Fibroblast of pulmonary artery (primary cell): Measurements from ENCODE around the gene MICU1.
"Not testable (repeated sequence)": the region's sequence is repeated elsewhere in the genome, so short reads cannot be mapped to it uniquely, and the experiment has no call there.

Experiments used
- DNase-seq: peaks from one replicate; pipeline ENCODE4 v3.0.0-alpha.2; 2010; ENCODE audit warnings: low read depth
- H3K4me3 ChIP-seq: replicated peaks from 2 replicates; pipeline ENCODE4 v1.5.1; 2011; ENCODE audit warnings: low read depth, mild to moderate bottlenecking, control low read depth, low read length, moderate library complexity
- CTCF ChIP-seq: IDR thresholded peaks from 2 replicates; pipeline ENCODE4 v1.5.1; 2011; ENCODE audit warnings: mild to moderate bottlenecking, control low read depth, low read length, inconsistent platforms; ENCODE audit errors: missing control alignments

MICU1 gene

GRCh38 chr10:72660220-72660619 lies 34.3 kb upstream of the MICU1 start:
- DNase-seq = no peak
- TF ChIP-seq CTCF = no peak
- H3K4me3 ChIP-seq = no peak overlapping the region

GRCh38 chr10:72659694-72660093 lies 33.8 kb upstream of the MICU1 start:
- no peak for DNase-seq
- TF ChIP-seq CTCF = no peak
- no peak overlapping the region for H3K4me3 ChIP-seq

GRCh38 chr10:72658696-72659400 lies 33.0 kb upstream of the MICU1 start:
- no peak for TF ChIP-seq CTCF
- no peak overlapping the region for H3K4me3 ChIP-seq
- DNase-seq = no peak

DNA sequence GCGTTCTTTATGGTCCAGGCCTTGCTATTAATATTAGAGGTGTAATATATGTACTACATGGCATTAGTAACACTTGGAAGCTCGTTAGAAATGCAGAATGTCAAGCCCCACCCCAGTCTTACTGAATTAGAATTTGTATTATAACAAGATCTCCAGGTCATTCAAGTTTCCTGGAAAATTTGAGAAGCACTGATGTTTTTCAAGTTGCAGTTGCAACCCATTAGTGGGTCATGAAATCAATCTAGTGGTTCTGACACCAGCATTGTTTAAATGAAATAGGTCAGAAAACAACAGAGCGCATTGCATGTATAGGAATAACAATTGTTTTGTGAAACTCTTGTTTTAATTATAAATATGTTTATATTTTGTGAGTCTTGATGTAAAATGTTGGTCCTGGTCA lies 28.8 kb upstream of the MICU1 start:
- DNase-seq = no peak
- TF ChIP-seq CTCF = no peak
- H3K4me3 ChIP-seq = no peak overlapping the region

DNA sequence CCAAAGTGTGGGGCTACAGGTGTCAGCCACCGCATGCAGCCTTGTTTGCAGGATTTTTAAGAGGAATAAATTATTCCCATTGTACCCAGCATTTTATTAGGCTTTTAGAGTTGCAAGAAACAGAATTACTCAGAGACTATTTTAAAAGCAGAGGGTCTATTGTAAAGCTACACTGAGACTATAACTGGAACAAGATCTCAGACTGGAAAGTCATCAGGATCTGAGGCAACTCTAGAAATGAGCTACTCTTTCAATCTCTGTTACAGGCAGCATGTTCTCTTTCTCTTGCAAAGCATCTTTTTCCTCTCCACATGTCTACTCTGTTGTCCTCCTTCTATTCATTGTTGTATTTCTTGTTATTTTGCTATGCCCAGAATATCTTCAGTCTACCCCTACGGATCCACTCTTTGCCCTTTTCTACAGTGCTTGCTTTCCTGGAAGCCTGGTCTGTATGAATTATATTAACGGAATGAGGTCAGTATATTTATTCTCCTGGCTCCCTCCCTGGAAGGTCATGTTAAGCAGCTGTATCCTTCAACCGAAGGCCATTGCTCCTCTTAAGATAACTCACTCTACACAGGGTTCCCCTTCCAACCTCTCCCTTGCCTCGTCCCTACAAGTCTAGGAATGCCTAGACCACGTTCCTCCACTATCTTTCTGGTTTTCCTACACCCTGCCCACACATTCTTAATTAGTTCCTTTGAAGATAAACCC lies 27.7 kb upstream of the MICU1 start:
- DNase-seq = no peak
- H3K4me3 ChIP-seq = no peak overlapping the region
- no peak for TF ChIP-seq CTCF

DNA sequence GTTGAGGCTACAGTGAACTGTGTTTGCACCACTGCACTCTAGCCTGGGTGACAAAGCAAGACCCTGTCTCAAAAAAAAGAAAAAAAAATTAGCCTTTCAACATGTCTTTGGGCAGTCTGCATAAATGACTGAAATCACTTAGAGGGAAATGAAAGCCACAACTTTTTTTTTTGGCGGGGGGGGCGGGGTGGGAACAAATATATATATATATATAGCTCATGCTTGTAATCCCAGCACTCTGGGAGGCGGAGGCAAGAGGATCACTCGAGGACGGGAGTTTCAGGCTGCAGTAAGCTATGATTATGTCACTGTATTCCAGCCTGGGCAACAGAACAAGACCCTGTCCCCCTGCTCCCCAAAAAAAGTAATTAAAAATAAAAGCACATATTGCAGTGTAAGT lies 23.4 kb upstream of the MICU1 start:
- TF ChIP-seq CTCF = no peak
- no peak overlapping the region for H3K4me3 ChIP-seq
- DNase-seq = no peak

DNA sequence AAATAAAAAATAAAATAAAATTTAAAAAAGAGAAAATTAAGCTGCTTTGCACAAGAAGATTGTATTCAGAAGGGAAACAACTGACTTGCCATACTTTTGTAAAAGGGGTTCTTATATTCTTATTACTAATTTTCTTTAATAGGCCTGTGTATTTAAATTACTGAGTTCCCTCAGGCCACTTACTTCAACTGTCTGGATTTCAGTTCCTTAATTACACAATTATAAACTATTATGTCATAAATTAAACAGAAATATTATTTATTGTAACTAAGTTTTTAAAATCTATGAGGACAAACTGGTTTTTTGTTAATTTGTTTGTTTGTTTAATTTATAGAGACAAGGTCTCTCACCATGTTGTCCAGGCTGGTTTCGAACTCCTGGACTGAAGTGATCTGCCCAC lies 22.4 kb upstream of the MICU1 start:
- TF ChIP-seq CTCF = no peak
- no peak overlapping the region for H3K4me3 ChIP-seq
- DNase-seq = no peak

DNA sequence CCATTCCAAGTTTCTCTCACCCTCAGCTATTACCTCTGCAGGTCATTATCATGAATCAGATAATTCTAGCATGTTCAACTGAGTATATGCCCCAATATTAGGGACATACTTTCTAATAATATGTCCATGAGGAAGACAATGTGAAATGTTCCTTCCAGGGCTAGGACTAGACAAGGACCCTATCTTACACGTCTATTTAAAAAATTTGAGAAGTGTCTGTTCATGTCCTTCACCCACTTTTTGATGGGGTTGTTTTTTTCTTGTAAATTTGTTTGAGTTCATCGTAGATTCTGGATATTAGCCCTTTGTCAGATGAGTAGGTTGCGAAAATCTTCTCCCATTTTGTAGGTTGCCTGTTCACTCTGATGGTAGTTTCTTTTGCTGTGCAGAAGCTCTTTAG lies 21.1 kb upstream of the MICU1 start:
- H3K4me3 ChIP-seq, DNase-seq: not testable (repeated sequence)
